Measurements from ENCODE around the gene EYS. TPM values are rescaled to one million over a fixed set of nuclear protein-coding genes. Genes with fewer than 3 reads are reported as not detected.
"Not testable (repeated sequence)": the region's sequence is repeated elsewhere in the genome, so short reads cannot be mapped to it uniquely, and the experiment has no call there.

The EYS gene
- total and polyA plus RNA-seq, 4 donors = not detected

- no peak overlapping the region for H3K4me3 ChIP-seq (ENCODE audit: low read length in 2 of 2)
- intact Hi-C loops (cut with DNase I) = no loop called here
- no peaks in the 10 kb centered on the region for H3K9me3 ChIP-seq (ENCODE audit: control insufficient read depth, low read length)
- H3K4me1 ChIP-seq (ENCODE audit: control insufficient read depth in 1 of 2, insufficient read depth in 2 of 2, low read length in 2 of 2) = no peaks in the 10 kb centered on the region
- no peak overlapping the region for H3K27ac ChIP-seq (ENCODE audit: low read depth in 1 of 2, low read length in 2 of 2)
- no peaks in the 10 kb centered on the region for H3K27me3 ChIP-seq (ENCODE audit: control insufficient read depth in 1 of 2, insufficient read depth in 2 of 2, low read length in 1 of 2)
- ATAC-seq (ENCODE audit: low FRiP score) (no peak), DNase-seq (no peak)
- 82 to 83% methylated on average over 3 of the region's 3 CpGs for WGBS, 2 donors
- no peaks in the 10 kb centered on the region for H3K36me3 ChIP-seq (ENCODE audit: control insufficient read depth in 1 of 2, insufficient read depth in 2 of 2, low read length in 1 of 2)
These were observed 160.1 kb downstream of the EYS start for GRCh38 chr6:65546894-65547293.

- ATAC-seq (ENCODE audit: low FRiP score) (no peak), DNase-seq (no peak)
- Histone ChIP-seq H3K36me3 (ENCODE audit: control insufficient read depth in 1 of 2, insufficient read depth in 2 of 2, low read length in 1 of 2) (no peaks in the 10 kb centered on the region), H3K4me3 (ENCODE audit: low read length in 2 of 2) (no peak overlapping the region), H3K9me3 (ENCODE audit: control insufficient read depth, low read length) (no peaks in the 10 kb centered on the region), H3K4me1 (ENCODE audit: control insufficient read depth in 1 of 2, insufficient read depth in 2 of 2, low read length in 2 of 2) (no peaks in the 10 kb centered on the region), H3K27me3 (ENCODE audit: control insufficient read depth in 1 of 2, insufficient read depth in 2 of 2, low read length in 1 of 2) (no peaks in the 10 kb centered on the region), H3K27ac (ENCODE audit: low read depth in 1 of 2, low read length in 2 of 2) (no peak overlapping the region)
- intact Hi-C loops (cut with DNase I) = no loop called here
- 78 to 85% methylated on average over 2 of the region's 2 CpGs for WGBS, 2 donors
These were observed 161.1 kb downstream of the EYS start for GRCh38 chr6:65545920-65546319.

- Histone ChIP-seq H3K4me1 (ENCODE audit: control insufficient read depth in 1 of 2, insufficient read depth in 2 of 2, low read length in 2 of 2) (no peaks in the 10 kb centered on the region), H3K27ac (ENCODE audit: low read depth in 1 of 2, low read length in 2 of 2) (no peak overlapping the region), H3K36me3 (ENCODE audit: control insufficient read depth in 1 of 2, insufficient read depth in 2 of 2, low read length in 1 of 2) (no peaks in the 10 kb centered on the region), H3K9me3 (ENCODE audit: control insufficient read depth, low read length) (no peaks in the 10 kb centered on the region), H3K27me3 (ENCODE audit: control insufficient read depth in 1 of 2, insufficient read depth in 2 of 2, low read length in 1 of 2) (no peaks in the 10 kb centered on the region), H3K4me3 (ENCODE audit: low read length in 2 of 2) (no peak overlapping the region)
- DNase-seq = no peak
- intact Hi-C loops (cut with DNase I) = no loop called here
- WGBS, 2 donors = 82 to 89% methylated on average over 1 of the region's 1 CpG
- no peak for ATAC-seq (ENCODE audit: low FRiP score)
These were observed 168.4 kb downstream of the EYS start for GRCh38 chr6:65538644-65539043.

GRCh38 chr6:65537600-65537999, 169.4 kb downstream of the EYS start:
- intact Hi-C loops (cut with DNase I) = no loop called here
- WGBS, 2 donors = 93 to 95% methylated on average over 2 of the region's 2 CpGs
- no peaks in the 10 kb centered on the region for H3K36me3 ChIP-seq (ENCODE audit: control insufficient read depth in 1 of 2, insufficient read depth in 2 of 2, low read length in 1 of 2)
- no peaks in the 10 kb centered on the region for H3K27me3 ChIP-seq (ENCODE audit: control insufficient read depth in 1 of 2, insufficient read depth in 2 of 2, low read length in 1 of 2)
- H3K9me3 ChIP-seq (ENCODE audit: control insufficient read depth, low read length) = no peaks in the 10 kb centered on the region
- no peak for DNase-seq
- H3K4me1 ChIP-seq (ENCODE audit: control insufficient read depth in 1 of 2, insufficient read depth in 2 of 2, low read length in 2 of 2) = no peaks in the 10 kb centered on the region
- ATAC-seq (ENCODE audit: low FRiP score) = no peak
- no peak overlapping the region for H3K4me3 ChIP-seq (ENCODE audit: low read length in 2 of 2)
- no peak overlapping the region for H3K27ac ChIP-seq (ENCODE audit: low read depth in 1 of 2, low read length in 2 of 2)

- WGBS, 2 donors = 59 to 77% methylated on average over 3 of the region's 3 CpGs
- intact Hi-C loops (cut with DNase I) = no loop called here
- Histone ChIP-seq H3K4me1 (ENCODE audit: control insufficient read depth in 1 of 2, insufficient read depth in 2 of 2, low read length in 2 of 2) (no peaks in the 10 kb centered on the region), H3K4me3 (ENCODE audit: low read length in 2 of 2) (no peak overlapping the region), H3K27ac (ENCODE audit: low read depth in 1 of 2, low read length in 2 of 2) (no peak overlapping the region), H3K9me3 (ENCODE audit: control insufficient read depth, low read length) (no peaks in the 10 kb centered on the region), H3K36me3 (ENCODE audit: control insufficient read depth in 1 of 2, insufficient read depth in 2 of 2, low read length in 1 of 2) (no peaks in the 10 kb centered on the region), H3K27me3 (ENCODE audit: control insufficient read depth in 1 of 2, insufficient read depth in 2 of 2, low read length in 1 of 2) (no peaks in the 10 kb centered on the region)
- ATAC-seq (ENCODE audit: low FRiP score) = no peak
- DNase-seq = no peak
These were observed 175.5 kb downstream of the EYS start for GRCh38 chr6:65531533-65531932.

GRCh38 chr6:65524232-65524631, 182.8 kb downstream of the EYS start:
- no peak for ATAC-seq (ENCODE audit: low FRiP score)

GRCh38 chr6:65505736-65506135, 201.3 kb downstream of the EYS start:
- ATAC-seq (ENCODE audit: low FRiP score) (no peak), DNase-seq (no peak)
- Histone ChIP-seq H3K27ac (ENCODE audit: low read depth in 1 of 2, low read length in 2 of 2) (no peak overlapping the region), H3K27me3 (ENCODE audit: control insufficient read depth in 1 of 2, insufficient read depth in 2 of 2, low read length in 1 of 2) (no peaks in the 10 kb centered on the region), H3K4me1 (ENCODE audit: control insufficient read depth in 1 of 2, insufficient read depth in 2 of 2, low read length in 2 of 2) (no peaks in the 10 kb centered on the region), H3K4me3 (ENCODE audit: low read length in 2 of 2) (no peak overlapping the region), H3K9me3 (ENCODE audit: control insufficient read depth, low read length) (no peaks in the 10 kb centered on the region), H3K36me3 (ENCODE audit: control insufficient read depth in 1 of 2, insufficient read depth in 2 of 2, low read length in 1 of 2) (no peaks in the 10 kb centered on the region)
- intact Hi-C loops (cut with DNase I) = no loop called here
- WGBS, 2 donors = 65 to 74% methylated on average over 4 of the region's 4 CpGs

More at GRCh38 chr6:65524232-65524631, 182.8 kb downstream of the EYS start:
- Histone ChIP-seq H3K27me3 (ENCODE audit: control insufficient read depth in 1 of 2, insufficient read depth in 2 of 2, low read length in 1 of 2) (no peaks in the 10 kb centered on the region), H3K4me1 (ENCODE audit: control insufficient read depth in 1 of 2, insufficient read depth in 2 of 2, low read length in 2 of 2) (no peaks in the 10 kb centered on the region), H3K36me3 (ENCODE audit: control insufficient read depth in 1 of 2, insufficient read depth in 2 of 2, low read length in 1 of 2) (no peaks in the 10 kb centered on the region), H3K27ac (ENCODE audit: low read depth in 1 of 2, low read length in 2 of 2) (no peak overlapping the region), H3K9me3 (ENCODE audit: control insufficient read depth, low read length) (no peaks in the 10 kb centered on the region), H3K4me3 (ENCODE audit: low read length in 2 of 2) (no peak overlapping the region)
- DNase-seq = no peak
- 70 to 78% methylated on average over 2 of the region's 2 CpGs for WGBS, 2 donors
- intact Hi-C loops (cut with DNase I) = no loop called here

- Histone ChIP-seq H3K36me3 (ENCODE audit: control insufficient read depth in 1 of 2, insufficient read depth in 2 of 2, low read length in 1 of 2) (no peaks in the 10 kb centered on the region), H3K4me3 (ENCODE audit: low read length in 2 of 2) (no peak overlapping the region), H3K27me3 (ENCODE audit: control insufficient read depth in 1 of 2, insufficient read depth in 2 of 2, low read length in 1 of 2) (no peaks in the 10 kb centered on the region), H3K9me3 (ENCODE audit: control insufficient read depth, low read length) (no peaks in the 10 kb centered on the region), H3K4me1 (ENCODE audit: control insufficient read depth in 1 of 2, insufficient read depth in 2 of 2, low read length in 2 of 2) (no peaks in the 10 kb centered on the region), H3K27ac (ENCODE audit: low read depth in 1 of 2, low read length in 2 of 2) (no peak overlapping the region)
- no peak for DNase-seq
- ATAC-seq (ENCODE audit: low FRiP score) = no peak
- intact Hi-C loops (cut with DNase I) = no loop called here
- WGBS, 2 donors = 68 to 72% methylated on average over 2 of the region's 2 CpGs
These were observed 206.0 kb downstream of the EYS start for GRCh38 chr6:65501045-65501444.

GRCh38 chr6:65483652-65484051, 223.4 kb downstream of the EYS start:
- H3K36me3 ChIP-seq (ENCODE audit: control insufficient read depth in 1 of 2, insufficient read depth in 2 of 2, low read length in 1 of 2); H3K9me3 ChIP-seq (ENCODE audit: control insufficient read depth, low read length); H3K27me3 ChIP-seq (ENCODE audit: control insufficient read depth in 1 of 2, insufficient read depth in 2 of 2, low read length in 1 of 2); H3K27ac ChIP-seq (ENCODE audit: low read depth in 1 of 2, low read length in 2 of 2); intact Hi-C loops (cut with DNase I); ATAC-seq (ENCODE audit: low FRiP score); H3K4me1 ChIP-seq (ENCODE audit: control insufficient read depth in 1 of 2, insufficient read depth in 2 of 2, low read length in 2 of 2); DNase-seq; H3K4me3 ChIP-seq (ENCODE audit: low read length in 2 of 2): not testable (repeated sequence)
- WGBS, 2 donors = 75 to 88% methylated on average over 7 of the region's 7 CpGs
